A549 treated with GW870086 at 1 μM for 4 hours (cell line): ENCODE measurements around the gene HELZ. TPM values are rescaled to one million over a fixed set of nuclear protein-coding genes. Genes with fewer than 3 reads are reported as not detected.

Source experiments
- total RNA-seq: library from RNA; stranded (reverse); fragments of 200-300 nt; extraction: Qiagen RNA extraction; gene quantifications from 5 replicates; pipeline ENCODE4 v1.2.3, GENCODE V29; 2022; ENCODE audit warnings: low read depth

Gene HELZ, protein sequence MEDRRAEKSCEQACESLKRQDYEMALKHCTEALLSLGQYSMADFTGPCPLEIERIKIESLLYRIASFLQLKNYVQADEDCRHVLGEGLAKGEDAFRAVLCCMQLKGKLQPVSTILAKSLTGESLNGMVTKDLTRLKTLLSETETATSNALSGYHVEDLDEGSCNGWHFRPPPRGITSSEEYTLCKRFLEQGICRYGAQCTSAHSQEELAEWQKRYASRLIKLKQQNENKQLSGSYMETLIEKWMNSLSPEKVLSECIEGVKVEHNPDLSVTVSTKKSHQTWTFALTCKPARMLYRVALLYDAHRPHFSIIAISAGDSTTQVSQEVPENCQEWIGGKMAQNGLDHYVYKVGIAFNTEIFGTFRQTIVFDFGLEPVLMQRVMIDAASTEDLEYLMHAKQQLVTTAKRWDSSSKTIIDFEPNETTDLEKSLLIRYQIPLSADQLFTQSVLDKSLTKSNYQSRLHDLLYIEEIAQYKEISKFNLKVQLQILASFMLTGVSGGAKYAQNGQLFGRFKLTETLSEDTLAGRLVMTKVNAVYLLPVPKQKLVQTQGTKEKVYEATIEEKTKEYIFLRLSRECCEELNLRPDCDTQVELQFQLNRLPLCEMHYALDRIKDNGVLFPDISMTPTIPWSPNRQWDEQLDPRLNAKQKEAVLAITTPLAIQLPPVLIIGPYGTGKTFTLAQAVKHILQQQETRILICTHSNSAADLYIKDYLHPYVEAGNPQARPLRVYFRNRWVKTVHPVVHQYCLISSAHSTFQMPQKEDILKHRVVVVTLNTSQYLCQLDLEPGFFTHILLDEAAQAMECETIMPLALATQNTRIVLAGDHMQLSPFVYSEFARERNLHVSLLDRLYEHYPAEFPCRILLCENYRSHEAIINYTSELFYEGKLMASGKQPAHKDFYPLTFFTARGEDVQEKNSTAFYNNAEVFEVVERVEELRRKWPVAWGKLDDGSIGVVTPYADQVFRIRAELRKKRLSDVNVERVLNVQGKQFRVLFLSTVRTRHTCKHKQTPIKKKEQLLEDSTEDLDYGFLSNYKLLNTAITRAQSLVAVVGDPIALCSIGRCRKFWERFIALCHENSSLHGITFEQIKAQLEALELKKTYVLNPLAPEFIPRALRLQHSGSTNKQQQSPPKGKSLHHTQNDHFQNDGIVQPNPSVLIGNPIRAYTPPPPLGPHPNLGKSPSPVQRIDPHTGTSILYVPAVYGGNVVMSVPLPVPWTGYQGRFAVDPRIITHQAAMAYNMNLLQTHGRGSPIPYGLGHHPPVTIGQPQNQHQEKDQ (N-terminal part only)
- 6.9 to 12.4 TPM (median 11.9 TPM) in 5 replicates for total RNA-seq

DNA sequence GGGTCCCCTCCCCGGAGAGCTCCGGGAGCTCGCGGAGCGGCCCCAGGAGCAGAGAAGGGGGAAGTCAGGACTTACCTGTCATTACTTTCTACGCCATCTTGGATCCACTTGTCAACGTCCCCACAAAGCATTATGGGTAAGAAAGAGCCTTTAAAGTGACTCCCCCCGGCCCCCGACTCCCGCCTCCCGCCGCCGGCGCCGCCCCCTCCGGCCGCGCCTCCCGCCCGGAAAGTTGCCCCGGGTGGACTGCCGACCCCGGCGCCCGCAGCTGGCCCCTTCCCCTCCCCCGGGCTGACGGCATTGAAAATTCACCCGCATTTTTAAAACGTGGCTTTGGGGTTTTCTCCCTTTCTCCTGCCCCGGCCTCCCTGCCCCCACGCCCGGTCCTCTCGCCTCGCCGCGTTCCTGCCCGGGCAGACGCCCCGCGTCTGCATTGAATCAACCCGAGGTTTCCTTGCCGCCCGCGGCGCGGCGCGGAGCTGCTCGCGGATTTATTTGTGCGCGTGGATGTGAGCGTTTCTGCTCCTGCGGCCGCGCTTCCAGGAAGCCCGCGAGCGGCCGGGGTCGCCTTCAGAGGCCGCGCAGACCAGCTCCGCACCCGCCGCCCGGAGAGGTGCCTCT, at the start of gene HELZ:
Gene HELZ, minus strand, starts transcription at position 124 of the 621 bp plus-strand sequence. CDS start 26,392 bp downstream, outside the sequence.

DNA sequence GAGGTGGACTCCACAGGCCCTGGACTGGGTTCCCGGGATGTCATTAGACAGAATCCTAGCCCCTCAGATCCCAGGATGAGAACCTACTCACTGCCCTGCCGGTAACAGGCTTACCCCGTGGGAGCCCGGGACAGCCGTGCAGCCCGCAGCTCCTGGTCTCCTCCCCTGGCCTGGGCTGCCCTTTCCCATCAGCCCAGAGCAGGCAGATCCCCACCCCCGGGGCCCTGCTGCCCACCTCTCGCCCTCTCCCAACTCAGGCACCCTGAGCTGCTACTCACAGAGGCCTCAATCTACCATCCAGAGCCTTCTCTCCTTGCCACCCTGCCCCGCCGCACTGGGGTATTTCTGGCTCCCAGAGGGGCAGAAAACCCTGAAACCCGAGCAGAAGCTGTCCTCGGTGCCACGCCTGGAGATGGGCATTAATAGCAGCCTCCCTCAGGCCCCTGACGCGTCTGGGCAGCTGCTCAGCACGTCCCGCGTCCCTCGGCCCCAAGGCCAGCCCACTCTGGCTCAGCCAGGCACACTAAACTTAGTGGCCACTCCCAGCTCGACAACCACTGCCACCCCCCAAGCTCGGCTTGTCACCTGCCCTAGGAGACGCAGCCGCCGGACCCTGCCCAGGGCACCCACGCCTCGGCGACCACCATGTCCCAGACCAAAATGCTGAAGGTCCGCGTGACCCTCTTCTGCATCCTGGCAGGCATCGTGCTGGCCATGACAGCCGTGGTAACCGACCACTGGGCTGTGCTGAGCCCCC, 200.8 kb downstream of the HELZ start, which contains the start of gene CACNG1:
Gene CACNG1, plus strand, starts transcription at position 539 of the 757 bp plus-strand sequence. Its CDS starts 107 bp downstream, at position 646.

Other genes with a start within 250 kb of the HELZ start
- 0.10 to 0.16 TPM in 2 of 5 replicates, not detected in the others for gene CACNG1, start 200.6 kb downstream of the HELZ start, total RNA-seq
- 95.5 to 111 TPM (median 109 TPM) in 5 replicates for gene PSMD12, start 121.4 kb upstream of the HELZ start, total RNA-seq
- gene PITPNC1, start 132.1 kb upstream of the HELZ start, total RNA-seq = 19.6 to 25.4 TPM (median 23.0 TPM) in 5 replicates